OCI-LY7 (cell line): Measurements from ENCODE around the gene RNGTT. TPM values are rescaled to one million over a fixed set of nuclear protein-coding genes. Genes with fewer than 3 reads are reported as not detected.

Source experiments
- BruUV-seq: library from RNA; stranded (reverse); fragments of 400-500 nt; replicated peaks from 2 replicates; lab custom pipeline; 2021; lab: Mats Ljungman, UMichigan
- CTCF ChIA-PET: fragments of 300-600 bp; sonication (Branson Sonifier 250); formaldehyde crosslinking; loops from one replicate; lab custom pipeline; 2022; ENCODE audit warnings: antibody characterized with exemption; ENCODE audit not compliant: unreplicated experiment; lab: Charles Lee
- POLR2A ChIA-PET: fragments of 300-600 bp; sonication (Branson Sonifier 250); formaldehyde crosslinking; loops from one replicate; lab custom pipeline; 2022; ENCODE audit warnings: antibody characterized with exemption; lab: Charles Lee
- DNase-seq: peaks from one replicate; pipeline ENCODE4 v3.0.0-alpha.2; 2015; ENCODE audit warnings: low spot score
- H2AFZ ChIP-seq: fragments of 200-600 bp; sonication (generic), shearing (Covaris generic); 2 replicates; pipeline ENCODE4 v1.6.1; 2014; ENCODE audit warnings: mild to moderate bottlenecking, antibody characterized with exemption, low read length, moderate library complexity
- H3K27ac ChIP-seq: fragments of 200-600 bp; sonication (generic); 2 replicates; pipeline ENCODE4 v1.5.1; 2014; ENCODE audit warnings: mixed run types, low read depth, mild to moderate bottlenecking, moderate library complexity, low read length, inconsistent platforms; ENCODE audit not compliant: poor library complexity, severe bottlenecking
- H3K36me3 ChIP-seq: fragments of 200-600 bp; sonication (generic); 2 replicates; pipeline ENCODE4 v1.6.1; 2014; ENCODE audit warnings: mild to moderate bottlenecking, antibody characterized with exemption, low read length, moderate library complexity, mixed read lengths; ENCODE audit not compliant: insufficient read depth
- H3K4me1 ChIP-seq: fragments of 200-600 bp; sonication (generic); 2 replicates; pipeline ENCODE4 v1.5.1; 2014; ENCODE audit warnings: mild to moderate bottlenecking, low read length; ENCODE audit not compliant: insufficient read depth, poor library complexity, severe bottlenecking
- H3K4me2 ChIP-seq: fragments of 200-600 bp; sonication (generic); 2 replicates; pipeline ENCODE4 v1.6.1; 2014; ENCODE audit warnings: mild to moderate bottlenecking, low read length
- H3K4me3 ChIP-seq: fragments of 200-600 bp; sonication (generic); 2 replicates; pipeline ENCODE4 v1.5.1; 2014; ENCODE audit warnings: mild to moderate bottlenecking, low read depth, low read length; ENCODE audit not compliant: poor library complexity, severe bottlenecking
- H3K79me2 ChIP-seq: fragments of 200-600 bp; sonication (generic); 2 replicates; pipeline ENCODE4 v1.6.1; 2016; ENCODE audit warnings: low read depth, mild to moderate bottlenecking, low read length, moderate library complexity, mixed read lengths; ENCODE audit not compliant: insufficient read depth
- H3K9me2 ChIP-seq: fragments of 200-600 bp; sonication (generic); 2 replicates; pipeline ENCODE4 v1.6.1; 2016; ENCODE audit warnings: mild to moderate bottlenecking, low read length, mixed read lengths; ENCODE audit not compliant: insufficient read depth
- H3K9me3 ChIP-seq: fragments of 200-600 bp; sonication (generic); 2 replicates; pipeline ENCODE4 v1.6.1; 2014; ENCODE audit warnings: mild to moderate bottlenecking, mixed run types, low read length, mixed read lengths
- H4K20me1 ChIP-seq: fragments of 200-600 bp; sonication (generic); 2 replicates; pipeline ENCODE4 v1.6.1; 2014; ENCODE audit warnings: mild to moderate bottlenecking, antibody characterized with exemption, low read length, moderate library complexity, mixed read lengths; ENCODE audit not compliant: insufficient read depth
- CTCF ChIP-seq: fragments of 200-600 bp; sonication (generic); conservative IDR thresholded peaks from 2 replicates; pipeline ENCODE4 v1.5.1; 2014; ENCODE audit warnings: mild to moderate bottlenecking, antibody characterized with exemption, low read length, moderate library complexity, mixed read lengths
- EZH2phosphoT487 ChIP-seq: fragments of 200-600 bp; sonication (generic); IDR thresholded peaks from 2 replicates; pipeline ENCODE4 v1.6.1; 2018; ENCODE audit warnings: low read depth, borderline replicate concordance, mild to moderate bottlenecking, mixed run types, antibody characterized with exemption, low read length, moderate library complexity, mixed read lengths
- intact Hi-C: fragments of 100-400 bp; cut with micrococcal nuclease; formaldehyde crosslinking; loops from one replicate; pipeline ENCODE4 v1.10.0; 2022; ENCODE audit not compliant: unreplicated experiment
- total RNA-seq, 2 experiments: library from RNA; depleted of rRNA in 1 of 2; stranded (reverse); fragments of >200 nt in 1 of 2; shearing (Covaris generic) in 1 of 2; gene quantifications; 2 replicates each; pipeline ENCODE4 v1.2.3, GENCODE V29; 2014 to 2022

RNGTT gene
- total RNA-seq, 2 experiments from 2014 or later = 38.2 to 41.7 TPM

GRCh38 chr6:88631830-88632229 is 331.6 kb downstream of the RNGTT start:
- POLR2A ChIA-PET = interaction anchor here (0.6 to 5.0 kb wide), 4 partner anchors 9 to 930 kb away, joined by 3 to 55 read pairs (median 20); partner anchors contain the start of gene AKIRIN2
- TF ChIP-seq CTCF (no peak), EZH2phosphoT487 (no peak)
- H3K4me2 ChIP-seq = peak overlapping the region; percentile 2; the same call in 1 of the 2 replicates

GRCh38 chr6:88629838-88630494 is 333.5 kb downstream of the RNGTT start:
- Histone ChIP-seq H3K27ac (peak overlapping the region; percentile 62), H3K4me2 (peak overlapping the region; percentile 68), H3K36me3 (peaks cover 25% of the 10 kb centered on the region), H4K20me1 (no peaks in the 10 kb centered on the region), H2AFZ (peak overlapping the region; percentile 47; the same call in 1 of the 2 replicates), H3K9me3 (no peaks in the 10 kb centered on the region; the same call in 1 of the 2 replicates), H3K4me3 (peak overlapping the region; percentile 45), H3K79me2 (no peaks in the 10 kb centered on the region), H3K4me1 (peaks cover 75% of the 10 kb centered on the region), H3K9me2 (no peaks in the 10 kb centered on the region)
- peak; percentile 89 for TF ChIP-seq CTCF
- TF ChIP-seq EZH2phosphoT487 = no peak
- no TSS peak for BruUV-seq
- intact Hi-C loops = loop anchor here (5.0 kb wide), 1 partner anchor 132 kb away; no protein-coding TSS in a partner anchor
- ChIA-PET CTCF (interaction anchor here (0.9 to 2.1 kb wide), 3 partner anchors 9 to 12 kb away, joined by 3 to 6 read pairs (median 3); no protein-coding TSS in a partner anchor), POLR2A (interaction anchor here (0.6 to 5.0 kb wide), 13 partner anchors 8 to 1064 kb away, joined by 3 to 55 read pairs (median 5); no protein-coding TSS in a partner anchor)
- DNase-seq = peak; percentile 90

More at GRCh38 chr6:88631830-88632229, 331.6 kb downstream of the RNGTT start:
- Histone ChIP-seq H3K9me3 (no peaks in the 10 kb centered on the region), H3K27ac (peak overlapping the region; percentile 62), H3K79me2 (no peaks in the 10 kb centered on the region), H3K36me3 (peaks cover 8% of the 10 kb centered on the region), H3K9me2 (no peaks in the 10 kb centered on the region), H3K4me1 (peaks cover 70% of the 10 kb centered on the region), H3K4me3 (no peak overlapping the region), H4K20me1 (no peaks in the 10 kb centered on the region), H2AFZ (peak overlapping the region; percentile 11; the same call in 1 of the 2 replicates)
- DNase-seq = peak; percentile 49
- intact Hi-C loops = loop anchor here (5.0 kb wide), 1 partner anchor 130 kb away; no protein-coding TSS in a partner anchor
- BruUV-seq = no TSS peak
- CTCF ChIA-PET = interaction anchor here (2.1 kb wide), 1 partner anchor 10 kb away, joined by 6 read pairs; no protein-coding TSS in a partner anchor
